ENCODE data around the gene EVC2.
A peak's percentile ranks its signal among the peaks of the same experiment; 100 is the strongest.
"Not testable (repeated sequence)": the region's sequence is repeated elsewhere in the genome, so short reads cannot be mapped to it uniquely, and the experiment has no call there.

Gene EVC2

DNA sequence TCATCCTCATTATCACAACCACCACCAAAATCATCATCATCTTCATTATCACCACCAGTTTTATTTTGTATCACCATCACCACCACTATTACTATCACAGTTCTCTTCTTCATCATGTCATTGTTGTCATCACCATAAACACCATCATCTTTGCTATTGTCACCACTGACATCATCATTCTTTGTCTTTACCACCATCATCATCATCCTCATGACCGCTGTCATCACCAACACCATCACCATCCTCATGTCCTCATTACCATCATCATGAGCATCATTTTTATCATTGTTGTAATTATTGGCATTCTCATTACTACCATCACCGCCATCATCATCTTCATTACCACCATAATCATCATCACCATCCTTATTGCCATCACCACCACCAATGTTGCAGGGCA lies 34.0 kb upstream of the EVC2 start:
- DNase-seq (ENCODE audit: low spot score) = no peak

DNA sequence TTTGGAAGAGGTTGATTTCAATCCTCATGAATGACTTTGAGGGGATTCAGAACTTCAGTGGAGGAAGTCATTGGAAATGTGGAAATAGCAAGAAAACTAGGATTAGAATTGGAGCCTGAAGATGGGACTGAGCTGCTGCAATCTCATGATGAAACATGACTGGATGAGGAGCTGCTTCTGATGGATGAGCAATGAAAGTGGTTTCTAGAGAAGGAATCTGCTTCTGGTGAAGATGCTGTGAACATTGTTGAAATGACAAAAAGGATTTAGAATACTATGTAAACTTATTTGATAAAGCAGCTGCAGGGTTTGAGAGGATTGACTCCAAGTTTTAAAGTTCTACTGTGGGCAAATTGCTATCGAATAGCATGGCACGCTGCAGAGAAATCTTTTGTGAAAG lies 29.7 kb upstream of the EVC2 start:
- no peak for DNase-seq (ENCODE audit: low spot score)

DNA sequence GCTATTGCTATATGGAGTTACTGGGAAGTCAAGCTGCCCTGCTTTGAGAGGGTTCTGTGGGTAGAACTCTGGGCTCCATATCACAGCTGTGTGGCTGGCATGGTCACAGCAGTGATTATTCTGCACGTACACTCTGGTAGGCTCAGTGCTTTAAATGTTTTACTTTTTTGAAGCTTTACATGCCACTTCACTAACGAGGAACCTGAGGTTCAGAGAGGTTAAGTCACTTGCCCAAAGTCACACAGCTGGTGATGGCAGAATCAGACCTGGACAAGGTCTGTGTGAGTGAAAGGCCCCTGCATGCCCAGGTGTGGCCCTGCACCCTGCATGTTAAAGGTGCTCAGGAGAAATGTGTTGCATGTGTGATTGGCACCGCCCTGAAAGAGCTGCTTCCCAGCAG lies 27.1 kb upstream of the EVC2 start:
- no peak for DNase-seq (ENCODE audit: low spot score)

DNA sequence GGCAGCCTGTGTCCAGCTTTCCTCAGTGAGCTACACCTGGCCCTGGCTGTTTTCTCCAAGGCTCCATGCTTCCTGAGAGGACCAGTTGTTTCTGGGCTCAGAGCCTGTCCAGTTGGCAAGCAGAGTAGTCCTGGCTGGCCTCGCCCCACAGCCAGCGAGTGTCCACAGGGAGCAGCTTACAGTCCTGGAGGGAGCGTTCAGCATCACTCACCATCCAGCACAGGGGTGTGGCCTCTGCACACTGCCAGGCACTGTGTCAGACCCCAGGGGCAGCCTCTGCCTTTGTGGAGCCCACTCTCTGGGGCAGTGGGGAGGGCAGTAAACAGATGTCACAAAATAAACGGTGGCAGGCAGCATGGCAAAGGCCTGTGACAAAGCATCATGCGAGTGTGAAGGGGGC lies 26.5 kb upstream of the EVC2 start:
- no peak for DNase-seq (ENCODE audit: low spot score)

DNA sequence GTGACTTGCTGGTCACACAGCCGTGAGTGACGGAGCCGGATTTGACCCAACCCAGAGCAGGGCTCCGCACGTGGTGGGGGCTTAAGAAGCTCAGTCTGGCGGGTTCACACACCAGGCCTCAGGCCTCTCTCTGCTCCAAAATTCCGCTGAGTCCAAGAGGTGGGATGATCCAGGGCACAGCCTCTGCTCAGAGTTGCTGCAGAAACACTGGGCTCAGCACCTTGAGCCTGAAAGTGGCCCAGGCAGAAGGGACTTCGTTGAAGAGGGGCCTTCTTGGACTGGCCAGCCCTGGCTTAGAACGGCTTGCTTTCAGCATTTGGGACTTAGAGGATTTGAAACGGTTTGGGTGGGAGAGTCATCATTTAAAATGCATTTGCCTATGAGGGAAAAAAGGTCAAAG lies 23.8 kb upstream of the EVC2 start:
- DNase-seq (ENCODE audit: low spot score) = no peak

DNA sequence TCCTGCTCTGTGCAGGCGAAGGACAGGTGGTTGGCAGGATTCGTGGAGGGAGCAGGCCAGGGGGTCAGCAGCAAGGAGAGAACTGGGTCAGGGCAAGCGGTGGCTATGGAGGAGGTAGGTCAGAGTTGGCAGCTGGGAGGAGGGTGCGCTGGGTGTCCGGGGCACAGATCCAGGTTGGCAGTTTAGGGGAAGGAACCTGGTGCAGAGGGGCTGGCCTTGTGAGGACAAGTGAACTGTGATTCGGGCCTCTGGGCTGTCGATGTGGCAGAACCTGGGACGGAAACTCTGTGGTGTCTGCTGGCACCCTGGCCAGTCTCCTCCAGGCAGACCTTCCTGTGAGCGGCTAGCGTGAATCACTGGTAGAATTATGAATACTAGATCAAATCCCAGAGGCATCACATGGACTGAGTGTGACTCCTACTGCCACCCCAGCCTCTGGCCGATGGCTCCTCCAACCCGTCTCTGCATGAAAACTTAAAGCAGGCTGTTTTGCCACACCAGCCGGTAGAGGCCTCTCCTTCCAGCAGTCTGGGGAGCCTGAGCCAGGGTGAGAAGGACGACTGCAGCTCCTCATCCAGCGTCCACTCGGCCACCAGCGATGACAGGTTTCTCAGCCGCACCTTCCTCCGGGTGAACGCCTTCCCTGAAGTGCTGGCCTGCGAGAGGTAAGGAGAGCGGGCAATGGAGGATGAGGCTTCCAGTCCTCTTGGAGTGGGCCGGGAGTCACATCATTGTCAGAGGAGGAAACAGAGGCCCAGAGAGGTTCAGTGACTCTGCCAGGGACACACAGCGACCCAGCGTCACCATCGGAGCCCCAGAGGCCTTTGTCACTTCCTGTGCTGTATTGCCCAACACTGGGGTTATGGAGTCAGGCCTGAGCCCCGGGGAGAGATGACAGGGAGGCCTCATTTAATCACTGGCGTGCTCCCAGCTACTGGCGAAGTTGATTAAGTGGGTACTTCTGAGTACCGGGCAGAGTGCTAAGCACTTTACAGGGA lies 22.9 kb upstream of the EVC2 start:
- DNase-seq (ENCODE audit: low spot score) = no peak

DNA sequence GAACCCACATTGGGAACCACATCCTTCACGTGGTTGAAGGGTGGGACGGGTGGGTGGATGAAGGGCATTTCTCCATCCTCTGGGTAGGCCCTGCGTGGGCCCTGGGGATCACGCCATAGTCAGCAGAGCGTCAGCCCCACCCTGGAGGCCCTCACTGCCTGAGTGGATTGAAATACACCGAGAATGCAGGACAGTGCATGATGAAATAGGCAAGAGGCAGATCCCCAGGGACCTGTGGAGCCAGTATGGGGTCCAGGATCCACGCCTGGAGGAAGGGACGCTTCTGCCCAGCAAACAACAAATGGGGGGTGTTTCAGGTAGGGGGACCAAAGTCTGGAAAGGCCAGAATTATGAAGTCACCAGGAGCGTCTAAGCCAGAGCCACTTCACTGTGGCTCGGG lies 22.1 kb upstream of the EVC2 start:
- DNase-seq (ENCODE audit: low spot score) = no peak

DNA sequence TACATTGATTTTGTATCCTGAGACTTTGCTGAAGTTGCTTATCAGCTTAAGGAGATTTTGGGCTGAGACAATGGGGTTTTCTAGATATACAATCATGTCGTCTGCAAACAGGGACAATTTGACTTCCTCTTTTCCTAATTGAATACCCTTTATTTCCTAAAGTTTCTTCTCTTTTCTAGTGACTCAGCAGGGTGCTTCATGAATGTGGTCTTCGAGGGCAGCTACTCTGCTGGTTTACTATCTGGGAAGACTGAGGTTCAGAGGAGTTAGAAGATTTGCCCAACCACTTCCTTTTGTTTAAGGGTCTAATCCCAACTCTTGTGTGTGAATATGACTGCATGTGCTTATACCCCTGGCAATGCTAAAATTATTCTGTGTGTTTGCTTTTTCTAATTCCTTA lies 20.1 kb upstream of the EVC2 start:
- not testable (repeated sequence) for DNase-seq (ENCODE audit: low spot score)

DNA sequence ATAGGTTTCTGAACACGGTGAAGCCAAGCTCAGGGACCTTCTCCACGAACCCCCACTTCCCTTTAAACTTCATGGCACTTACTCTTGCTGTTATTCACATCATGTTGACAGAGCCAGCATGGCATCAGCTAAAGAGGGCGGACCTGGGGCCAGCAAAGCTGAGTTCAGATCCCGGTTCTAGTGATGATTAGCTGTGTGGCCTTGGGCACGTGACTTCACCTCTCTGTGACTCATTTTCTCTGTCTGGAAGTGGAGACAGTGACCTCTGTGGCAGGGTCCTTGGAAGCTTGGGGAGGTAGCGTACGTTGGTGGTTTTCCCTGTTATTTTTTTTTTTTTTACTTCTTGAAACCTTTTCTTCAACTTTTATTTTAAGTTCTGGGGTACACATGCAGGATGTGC lies 16.0 kb upstream of the EVC2 start:
- no peak for DNase-seq (ENCODE audit: low spot score)

DNA sequence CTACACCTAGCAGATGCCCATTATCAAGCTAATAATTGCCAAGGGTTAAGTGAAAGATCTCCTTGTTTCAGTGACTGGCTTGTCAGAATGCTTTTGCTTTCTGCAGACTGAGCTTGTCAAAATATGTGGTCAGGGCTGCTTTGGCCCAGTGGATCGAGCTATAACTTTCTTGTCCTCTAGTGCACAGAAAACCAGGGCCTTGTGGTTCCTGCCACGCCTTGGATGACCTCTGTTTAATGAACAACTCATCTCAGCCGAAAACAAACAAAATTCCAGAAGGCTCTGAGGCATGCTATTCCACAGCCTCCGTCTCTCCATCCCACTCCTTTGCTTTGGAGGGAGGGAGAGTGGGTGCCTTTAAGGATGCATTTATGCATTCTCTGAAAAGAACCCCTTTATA lies 14.0 kb upstream of the EVC2 start:
- DNase-seq (ENCODE audit: low spot score) = no peak

DNA sequence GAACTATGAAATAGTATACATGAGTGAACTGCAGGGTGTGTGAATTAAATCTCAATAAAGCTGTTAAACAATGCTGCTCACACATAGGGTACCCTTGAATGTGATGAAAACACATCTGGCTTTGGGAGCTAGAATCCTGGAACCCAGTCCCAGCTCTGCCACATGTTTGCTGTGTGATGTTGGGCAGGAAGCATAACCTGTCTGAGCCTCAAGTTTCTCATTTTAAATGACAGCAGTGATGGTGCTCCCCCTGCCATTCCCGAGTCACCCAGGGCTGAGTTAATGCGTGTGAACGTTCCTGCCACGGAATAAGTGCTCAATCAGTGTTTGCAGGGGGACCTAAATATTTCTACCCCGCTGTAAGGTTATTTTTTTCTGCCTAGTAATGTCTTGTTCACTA lies 13.6 kb upstream of the EVC2 start:
- DNase-seq (ENCODE audit: low spot score) = no peak

DNA sequence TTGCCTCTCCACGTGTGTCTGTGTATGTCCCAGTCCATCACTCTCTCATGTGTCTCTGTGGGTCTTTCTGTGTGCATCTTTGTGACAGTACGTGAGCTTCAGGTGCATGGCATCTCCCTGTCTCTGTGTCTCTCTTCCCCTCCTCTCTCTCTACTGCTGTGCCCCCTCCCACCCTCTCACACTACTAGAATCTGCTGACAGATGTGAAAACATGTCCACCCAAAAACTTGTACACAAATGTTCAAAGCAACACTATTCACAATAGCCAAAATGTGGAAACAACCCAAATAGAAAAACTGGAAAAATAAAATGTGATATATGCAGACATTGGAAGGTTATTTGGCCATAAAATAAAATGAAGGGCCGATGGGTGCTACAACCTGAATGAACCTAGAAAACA lies 12.6 kb upstream of the EVC2 start:
- DNase-seq (ENCODE audit: low spot score) = no peak

DNA sequence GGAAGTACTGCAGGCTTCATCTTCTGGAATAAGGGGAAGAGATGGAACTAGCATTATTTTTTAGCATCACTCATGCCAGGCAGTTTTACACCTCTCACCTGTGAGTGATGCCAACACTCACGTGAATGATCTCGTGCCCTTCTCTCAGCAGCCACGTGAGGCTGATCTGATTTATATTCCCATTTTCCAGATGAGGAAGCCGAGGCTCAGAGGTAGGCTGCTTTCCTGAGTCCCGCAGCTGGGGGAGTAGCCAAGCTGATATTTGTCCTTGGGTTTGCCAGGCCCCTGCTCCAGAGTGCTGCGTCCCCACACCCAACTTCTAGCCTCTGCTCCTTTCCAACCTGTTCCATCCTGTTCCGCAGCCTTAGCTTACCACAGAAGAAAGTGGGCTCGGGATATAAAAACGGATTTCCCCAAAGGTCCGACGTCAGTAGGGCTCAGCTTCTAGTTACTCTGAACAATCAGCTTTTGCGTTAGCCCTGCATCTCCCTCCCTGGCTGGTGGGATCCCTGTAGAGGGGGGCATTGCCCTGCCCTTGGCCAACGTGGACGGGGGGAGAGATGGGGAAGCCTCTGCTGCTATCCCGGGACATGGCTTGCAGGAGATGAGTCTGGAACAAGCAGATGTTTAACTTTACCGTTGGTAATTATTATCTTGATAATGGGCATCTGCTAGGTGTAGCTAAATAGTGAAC lies 11.9 kb upstream of the EVC2 start:
- no peak for DNase-seq (ENCODE audit: low spot score)

DNA sequence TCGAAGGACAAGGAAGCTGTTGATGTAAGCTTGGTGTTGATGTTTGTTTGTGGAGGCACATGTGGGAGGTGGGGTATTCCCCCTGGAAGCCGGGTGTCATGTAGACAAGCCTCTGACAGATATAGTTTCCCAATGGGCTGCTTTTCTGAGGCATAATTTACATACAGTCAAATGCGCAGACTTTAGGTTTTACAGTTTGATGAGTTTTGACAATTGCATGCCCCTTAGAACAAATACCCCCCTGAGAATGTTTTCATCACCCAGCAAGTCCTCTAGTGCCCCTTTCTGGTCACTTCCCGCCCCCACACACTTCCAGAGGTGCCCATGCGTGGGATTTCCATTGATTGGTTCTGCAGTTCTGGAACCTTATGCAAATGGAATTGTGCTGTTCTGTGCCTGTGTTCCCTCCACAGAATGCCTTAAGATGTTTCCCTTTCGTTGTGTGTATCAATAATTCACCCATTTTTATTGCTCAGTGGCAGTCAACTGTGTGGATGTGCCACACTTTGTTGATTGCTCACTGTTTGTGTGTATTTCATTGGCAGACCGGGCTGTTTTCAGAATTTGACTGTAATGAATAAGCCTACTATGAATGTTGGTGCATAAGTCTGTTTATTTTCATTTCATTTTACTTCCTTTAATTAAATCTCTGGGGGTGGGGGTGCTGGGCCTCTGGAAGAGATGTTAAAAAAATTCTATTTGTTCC lies 11.1 kb upstream of the EVC2 start:
- no peak for DNase-seq (ENCODE audit: low spot score)

DNA sequence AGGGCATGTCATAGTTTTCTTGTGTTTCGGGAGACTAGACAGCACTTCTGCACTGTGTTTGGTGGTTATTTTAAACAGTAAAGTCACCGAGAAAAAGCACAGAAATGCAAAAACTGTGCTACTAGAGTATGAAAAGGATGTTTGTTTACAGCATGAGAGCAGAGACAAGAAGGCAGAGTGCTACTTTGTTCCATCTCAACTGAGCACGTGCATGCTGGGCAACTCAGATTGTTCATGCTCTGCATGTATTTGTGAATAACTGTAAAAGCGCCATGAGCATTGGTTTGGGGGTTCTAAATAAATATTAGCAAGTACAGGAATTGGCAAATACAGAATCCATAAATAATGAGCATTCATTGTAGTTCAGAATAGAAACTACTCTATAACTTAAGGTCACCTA lies 10.1 kb upstream of the EVC2 start:
- DNase-seq (ENCODE audit: low spot score) = no peak

DNA sequence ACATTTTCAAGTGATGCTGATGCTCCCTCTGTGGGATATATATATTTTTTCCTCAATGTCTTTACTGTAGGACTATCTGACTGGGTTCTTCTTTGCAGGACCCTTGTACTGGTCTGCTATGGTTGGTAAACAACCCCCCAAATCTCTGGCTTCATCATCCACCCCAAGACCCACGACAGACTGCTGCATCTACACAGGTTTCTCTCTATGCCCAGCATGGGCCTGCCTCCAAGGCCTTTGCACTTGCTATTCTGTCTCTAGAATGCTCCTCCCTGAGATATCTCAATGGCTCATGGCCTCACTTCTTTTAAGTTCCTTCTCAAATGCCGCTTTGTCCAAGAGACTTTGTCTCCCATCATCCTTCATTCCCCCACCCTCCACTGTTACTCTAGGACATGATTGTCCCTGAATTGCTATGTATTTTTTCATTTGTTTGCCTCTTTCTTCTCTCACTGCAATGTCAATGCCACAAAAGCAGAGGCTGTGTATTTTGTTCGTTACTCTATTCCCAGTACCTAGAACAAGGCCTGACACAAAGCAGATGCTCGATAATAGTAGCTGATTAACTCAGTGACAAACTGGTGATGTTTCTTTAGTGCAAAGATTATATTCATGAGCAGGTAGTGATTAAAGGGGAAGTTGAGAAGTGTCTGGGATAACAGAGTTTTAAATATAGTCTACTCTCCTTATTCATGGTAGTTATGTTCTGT lies 9.2 kb upstream of the EVC2 start:
- DNase-seq (ENCODE audit: low spot score) = no peak

DNA sequence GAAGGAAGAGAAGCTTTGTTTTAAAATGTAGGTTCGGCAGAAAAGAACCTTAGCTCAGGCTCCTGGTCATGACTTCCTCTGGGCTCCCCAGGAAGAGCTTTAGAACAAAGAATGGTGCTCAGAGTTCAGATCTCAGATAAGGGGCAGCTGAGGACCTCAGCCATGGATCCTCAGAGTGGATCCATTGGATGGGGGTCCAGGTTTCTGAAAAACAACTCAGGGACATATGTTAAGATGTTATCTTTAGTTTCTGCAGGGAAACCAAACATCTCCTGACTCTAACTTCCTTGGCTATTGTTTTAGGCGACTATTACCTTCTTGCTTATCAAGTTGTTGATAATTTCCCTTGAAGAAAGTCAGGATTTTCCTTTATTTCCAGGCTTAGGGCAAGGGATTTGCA lies 8.0 kb upstream of the EVC2 start:
- DNase-seq (ENCODE audit: low spot score) = no peak

DNA sequence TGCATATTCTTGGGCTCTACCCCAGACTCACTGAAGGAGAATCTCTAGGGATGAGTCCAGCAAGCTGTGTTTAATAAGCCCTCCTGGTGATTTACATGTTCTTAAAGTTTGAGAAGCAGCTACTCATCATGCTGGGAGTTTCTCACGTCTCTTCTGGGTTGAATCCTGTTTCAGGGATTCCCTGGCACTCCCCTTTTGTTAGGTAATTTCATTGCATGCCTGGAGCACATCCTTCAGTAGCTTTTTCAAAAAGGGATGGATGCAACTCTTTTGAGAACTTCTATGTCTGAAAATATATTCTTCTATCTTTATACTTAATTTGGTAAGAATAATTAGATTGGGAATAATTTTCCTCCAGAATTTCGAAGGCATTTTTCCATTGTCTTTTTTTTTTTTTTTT lies 7.0 kb upstream of the EVC2 start:
- DNase-seq (ENCODE audit: low spot score) = no peak

DNA sequence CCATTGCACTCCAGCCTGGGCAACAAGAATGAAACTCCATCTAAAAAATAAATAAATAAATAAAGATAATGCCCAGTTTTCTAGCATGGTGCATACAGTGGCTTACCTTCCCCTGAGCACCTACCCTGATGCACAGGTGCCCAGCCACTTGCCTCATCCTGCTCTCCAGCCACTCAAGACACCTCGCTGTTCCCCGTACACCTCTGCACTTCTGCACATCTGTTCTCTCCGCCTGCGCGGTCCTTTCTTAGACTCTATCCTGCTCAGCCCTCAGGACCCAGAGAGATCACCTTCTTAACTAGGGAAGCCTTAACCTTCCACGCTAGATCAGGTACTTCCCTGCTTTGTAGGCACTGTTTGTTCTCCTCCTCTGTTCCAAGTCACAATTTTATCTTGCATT lies 5.5 kb upstream of the EVC2 start:
- no peak for DNase-seq (ENCODE audit: low spot score)

DNA sequence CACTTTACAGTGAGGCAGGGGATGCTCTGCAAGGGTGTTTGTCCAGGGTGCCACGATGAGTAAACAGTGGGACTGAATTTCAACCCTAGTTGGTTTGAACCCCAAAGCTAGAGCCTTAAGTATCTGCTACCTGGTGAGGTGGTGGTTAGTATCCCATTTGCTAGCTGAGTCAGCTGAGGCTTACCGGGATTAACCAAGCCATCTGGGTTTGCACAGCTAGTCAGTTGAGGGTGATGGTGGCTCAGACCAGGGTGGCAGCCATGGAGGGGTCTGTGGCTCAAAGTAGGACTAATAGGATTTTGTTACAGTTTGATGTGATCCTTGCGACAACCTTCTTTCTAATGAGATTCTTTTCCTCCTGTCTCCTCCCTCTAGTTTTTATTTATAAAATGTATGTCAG lies 4.6 kb upstream of the EVC2 start:
- no peak for DNase-seq (ENCODE audit: low spot score)

DNA sequence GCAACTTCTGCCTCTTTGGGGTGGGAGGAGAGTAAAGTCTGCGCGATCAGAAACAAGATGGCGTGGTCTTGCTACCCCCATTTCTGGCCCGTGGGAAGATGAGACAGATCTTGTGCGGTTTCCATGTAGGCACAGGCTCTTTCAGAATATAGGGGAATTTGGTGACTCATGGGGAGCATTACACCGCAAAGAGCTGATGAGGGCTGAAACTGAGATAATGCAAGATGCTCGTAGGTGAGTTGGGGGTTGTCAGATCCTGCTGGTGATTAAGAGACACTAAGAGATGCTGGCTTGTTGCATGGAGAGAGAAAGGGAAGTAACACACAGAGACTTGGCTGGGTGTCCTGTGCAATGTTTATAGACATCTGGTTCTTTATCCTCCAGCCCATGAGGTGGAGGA lies 4.2 kb upstream of the EVC2 start:
- DNase-seq (ENCODE audit: low spot score) = no peak

DNA sequence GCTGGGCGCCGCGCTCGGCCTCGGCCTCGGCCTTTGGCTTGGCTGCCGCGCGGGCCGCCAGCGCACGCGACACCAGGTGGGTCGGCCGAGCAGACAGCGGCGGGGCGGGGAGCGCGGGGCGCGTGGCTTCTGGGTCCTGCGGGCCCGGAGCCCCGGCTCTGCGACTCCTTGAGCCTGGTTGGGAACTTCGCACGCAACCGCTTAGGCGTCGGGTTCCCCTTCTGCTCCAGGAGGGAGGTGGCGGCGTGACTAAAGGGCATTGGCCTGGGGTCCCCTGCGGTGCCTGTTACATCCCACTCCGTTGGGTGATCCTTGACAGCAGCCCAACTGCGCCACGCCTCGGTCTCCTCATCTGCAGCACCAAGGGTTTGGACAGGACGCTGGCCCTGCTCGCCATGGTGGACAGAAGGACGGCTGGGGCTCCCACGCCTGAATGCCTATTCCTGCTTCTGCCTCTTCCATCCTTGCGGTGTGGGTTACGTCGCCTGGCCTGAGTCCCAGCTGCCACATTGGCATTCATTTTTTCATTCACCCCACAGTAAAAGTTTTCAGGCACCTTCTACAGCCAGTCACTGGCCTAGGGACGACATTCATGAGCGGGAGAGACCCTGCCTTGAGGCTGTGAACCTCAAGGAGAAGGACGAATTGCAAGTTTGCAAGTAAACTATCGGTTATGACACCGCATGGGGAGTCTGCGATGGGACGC lies 3.3 kb upstream of the EVC2 start:
- peak; percentile 2 for DNase-seq (ENCODE audit: low spot score)

Data from COLO829 (cell line).